Breast epithelium (tissue), 3 donors: ENCODE data around the gene RFXANK.

ENCODE experiments used
- CTCF ChIP-seq, 3 donors: fragments of 450-650 bp; IDR thresholded peaks; one replicate each; pipeline ENCODE4 v1.5.1; 2016 to 2017; ENCODE audit warnings: antibody characterized with exemption in 3 of 3, mild to moderate bottlenecking in 3 of 3, moderate library complexity in 3 of 3
- POLR2AphosphoS5 ChIP-seq, 3 donors: sonication (generic); formaldehyde crosslinking; IDR thresholded peaks; one replicate each; pipeline ENCODE4 v1.6.1; 2017; ENCODE audit warnings: antibody characterized with exemption in 3 of 3

- TF ChIP-seq CTCF (IDR thresholded peaks at IDR 0.05) (peak in 1 of 3 donors; percentile 8), POLR2AphosphoS5 (IDR thresholded peaks at IDR 0.05) (peak; percentile 59 to 87 (median 74))
Measured at GRCh38 chr19:19192078-19192882, at the start of gene RFXANK, which contains the start of gene BORCS8.
